Activated T-cell treated with anti-CD3 and anti-CD28 coated beads, Interleukin-2, amount 50 U/mL, for 24 hours (primary cell): ENCODE results near the gene OR2A7.
"Not testable (repeated sequence)": the region's sequence is repeated elsewhere in the genome, so short reads cannot be mapped to it uniquely, and the experiment has no call there.

Experiments
- DNase-seq: peaks from one replicate; pipeline ENCODE4 v3.0.0-alpha.2; 2020
- H3K27ac Mint-ChIP-seq: 2 replicates; pipeline ENCODE4 v1.8.0; 2020; ENCODE audit warnings: mild to moderate bottlenecking, mixed read lengths
- H3K27me3 Mint-ChIP-seq: 2 replicates; pipeline ENCODE4 v1.8.0; 2020; ENCODE audit warnings: mixed read lengths
- H3K36me3 Mint-ChIP-seq: 2 replicates; pipeline ENCODE4 v1.8.0; 2020; ENCODE audit warnings: low read depth, mixed read lengths
- H3K4me1 Mint-ChIP-seq: 2 replicates; pipeline ENCODE4 v1.8.0; 2020; ENCODE audit warnings: low read depth, mixed read lengths
- H3K4me3 Mint-ChIP-seq: 2 replicates; pipeline ENCODE4 v1.8.0; 2020; ENCODE audit warnings: mild to moderate bottlenecking, moderate library complexity, mixed read lengths
- H3K9me3 Mint-ChIP-seq: 2 replicates; pipeline ENCODE4 v1.8.0; 2020; ENCODE audit warnings: mixed read lengths

OR2A7 gene

GRCh38 chr7:144264692-144265091 is at the start of gene OR2A7:
Gene OR2A7, minus strand, starts transcription at chr7:144264792. Its CDS starts 5,164 bp downstream, at chr7:144259628.
- H3K27ac Mint-ChIP-seq, H3K9me3 Mint-ChIP-seq, DNase-seq, H3K27me3 Mint-ChIP-seq, H3K4me3 Mint-ChIP-seq, H3K4me1 Mint-ChIP-seq, H3K36me3 Mint-ChIP-seq: not testable (repeated sequence)

- H3K9me3 Mint-ChIP-seq, H3K27me3 Mint-ChIP-seq, H3K36me3 Mint-ChIP-seq, H3K4me3 Mint-ChIP-seq, H3K27ac Mint-ChIP-seq, H3K4me1 Mint-ChIP-seq, DNase-seq: not testable (repeated sequence)
Measured at GRCh38 chr7:144311872-144312469, 47.4 kb upstream of the OR2A7 start, which contains the start of gene OR2A1. Gene OR2A1, plus strand, starts transcription at chr7:144312419. Its CDS starts 5,706 bp downstream, at chr7:144318125.

GRCh38 chr7:144311218-144311617 is 46.6 kb upstream of the OR2A7 start:
- not testable (repeated sequence) for H3K27me3 Mint-ChIP-seq

GRCh38 chr7:144309702-144310101 is 45.1 kb upstream of the OR2A7 start:
- not testable (repeated sequence) for H3K36me3 Mint-ChIP-seq, H3K27ac Mint-ChIP-seq, H3K9me3 Mint-ChIP-seq, H3K27me3 Mint-ChIP-seq, DNase-seq, H3K4me1 Mint-ChIP-seq, H3K4me3 Mint-ChIP-seq

More at GRCh38 chr7:144311218-144311617, 46.6 kb upstream of the OR2A7 start:
- DNase-seq, H3K36me3 Mint-ChIP-seq, H3K4me1 Mint-ChIP-seq, H3K27ac Mint-ChIP-seq, H3K9me3 Mint-ChIP-seq, H3K4me3 Mint-ChIP-seq: not testable (repeated sequence)

GRCh38 chr7:144305156-144305555 is 40.6 kb upstream of the OR2A7 start:
- not testable (repeated sequence) for H3K4me1 Mint-ChIP-seq, H3K27ac Mint-ChIP-seq, H3K36me3 Mint-ChIP-seq, H3K9me3 Mint-ChIP-seq, H3K27me3 Mint-ChIP-seq, DNase-seq, H3K4me3 Mint-ChIP-seq

- H3K27ac Mint-ChIP-seq, H3K4me3 Mint-ChIP-seq, H3K27me3 Mint-ChIP-seq, H3K4me1 Mint-ChIP-seq, DNase-seq, H3K9me3 Mint-ChIP-seq, H3K36me3 Mint-ChIP-seq: not testable (repeated sequence)
Measured at GRCh38 chr7:144303607-144304006, 39.0 kb upstream of the OR2A7 start.

- H3K4me1 Mint-ChIP-seq, DNase-seq, H3K27me3 Mint-ChIP-seq, H3K27ac Mint-ChIP-seq, H3K9me3 Mint-ChIP-seq, H3K4me3 Mint-ChIP-seq, H3K36me3 Mint-ChIP-seq: not testable (repeated sequence)
Measured at GRCh38 chr7:144302578-144303303, 38.1 kb upstream of the OR2A7 start.

- not testable (repeated sequence) for H3K36me3 Mint-ChIP-seq, H3K27ac Mint-ChIP-seq, H3K4me3 Mint-ChIP-seq, H3K27me3 Mint-ChIP-seq, H3K4me1 Mint-ChIP-seq, DNase-seq, H3K9me3 Mint-ChIP-seq
Measured at GRCh38 chr7:144293794-144294499, 29.4 kb upstream of the OR2A7 start.

GRCh38 chr7:144292384-144293161 is 28.0 kb upstream of the OR2A7 start:
- not testable (repeated sequence) for DNase-seq, H3K27ac Mint-ChIP-seq, H3K9me3 Mint-ChIP-seq, H3K4me3 Mint-ChIP-seq, H3K27me3 Mint-ChIP-seq, H3K4me1 Mint-ChIP-seq, H3K36me3 Mint-ChIP-seq

GRCh38 chr7:144291607-144292006 is 27.0 kb upstream of the OR2A7 start:
- H3K27ac Mint-ChIP-seq, H3K4me3 Mint-ChIP-seq, DNase-seq, H3K4me1 Mint-ChIP-seq, H3K27me3 Mint-ChIP-seq, H3K36me3 Mint-ChIP-seq, H3K9me3 Mint-ChIP-seq: not testable (repeated sequence)

- H3K4me3 Mint-ChIP-seq, H3K4me1 Mint-ChIP-seq, H3K27ac Mint-ChIP-seq, H3K27me3 Mint-ChIP-seq, H3K36me3 Mint-ChIP-seq, H3K9me3 Mint-ChIP-seq, DNase-seq: not testable (repeated sequence)
Measured at GRCh38 chr7:144287171-144287784, 22.7 kb upstream of the OR2A7 start.

- H3K4me3 Mint-ChIP-seq, DNase-seq, H3K9me3 Mint-ChIP-seq, H3K36me3 Mint-ChIP-seq, H3K4me1 Mint-ChIP-seq, H3K27me3 Mint-ChIP-seq, H3K27ac Mint-ChIP-seq: not testable (repeated sequence)
Measured at GRCh38 chr7:144283716-144284115, 19.1 kb upstream of the OR2A7 start.

GRCh38 chr7:144282490-144282889 is 17.9 kb upstream of the OR2A7 start:
- H3K36me3 Mint-ChIP-seq, H3K4me1 Mint-ChIP-seq, H3K9me3 Mint-ChIP-seq, H3K27ac Mint-ChIP-seq, H3K27me3 Mint-ChIP-seq, DNase-seq, H3K4me3 Mint-ChIP-seq: not testable (repeated sequence)

GRCh38 chr7:144281981-144282380 is 17.4 kb upstream of the OR2A7 start:
- not testable (repeated sequence) for H3K4me1 Mint-ChIP-seq, H3K27me3 Mint-ChIP-seq, H3K27ac Mint-ChIP-seq, DNase-seq, H3K9me3 Mint-ChIP-seq, H3K36me3 Mint-ChIP-seq, H3K4me3 Mint-ChIP-seq
